ENCODE results near the gene HOOK2. TPM values are rescaled to one million over a fixed set of nuclear protein-coding genes. Genes with fewer than 3 reads are reported as not detected.
A peak's percentile ranks its signal among the peaks of the same experiment; 100 is the strongest.

HOOK2 gene
- total and polyA plus RNA-seq, 2 of the 13 experiments (the other 11 are each of a cell fraction or from before 2014, with no cell fraction given), result 9.2 to 12.9 TPM

- TF ChIP-seq SRSF9 (IDR thresholded peaks at IDR 0.05; ENCODE audit: borderline replicate concordance, insufficient read depth, low read depth, low read length, poor library complexity, severe bottlenecking) (no peak), CHD4 (IDR thresholded peaks at IDR 0.05; ENCODE audit: borderline replicate concordance, low read length) (no peak), SOX5 (CRISPR knock-in tag; IDR thresholded peaks at IDR 0.05; ENCODE audit: borderline replicate concordance) (peak; percentile 38; the same call in 1 of the 2 replicates), MED13 (CRISPR knock-in tag; IDR thresholded peaks at IDR 0.05) (no peak), JARID2 (CRISPR knock-in tag; IDR thresholded peaks at IDR 0.05; ENCODE audit: insufficient replicate concordance) (no peak), PAXIP1 (CRISPR knock-in tag; conservative IDR thresholded peaks at IDR 0.05) (peak; percentile 36; the same call in 1 of the 2 replicates), ZBTB14 (CRISPR knock-in tag; IDR thresholded peaks at IDR 0.05) (no peak), SKIL (CRISPR knock-in tag; IDR thresholded peaks at IDR 0.05; ENCODE audit: borderline replicate concordance) (no peak; the same call in 1 of the 2 replicates), CBX5 (CRISPR knock-in tag; IDR thresholded peaks at IDR 0.05; ENCODE audit: borderline replicate concordance) (no peak), GLMP (CRISPR knock-in tag; IDR thresholded peaks at IDR 0.05; ENCODE audit: borderline replicate concordance) (no peak), SRY (CRISPR knock-in tag; IDR thresholded peaks at IDR 0.05) (no peak), NFE2L1 (CRISPR knock-in tag; IDR thresholded peaks at IDR 0.05; ENCODE audit: borderline replicate concordance) (no peak), CBX1 (IDR thresholded peaks at IDR 0.05; ENCODE audit: low read depth) (no peak)
- TF ChIP-seq, protein P1, sequence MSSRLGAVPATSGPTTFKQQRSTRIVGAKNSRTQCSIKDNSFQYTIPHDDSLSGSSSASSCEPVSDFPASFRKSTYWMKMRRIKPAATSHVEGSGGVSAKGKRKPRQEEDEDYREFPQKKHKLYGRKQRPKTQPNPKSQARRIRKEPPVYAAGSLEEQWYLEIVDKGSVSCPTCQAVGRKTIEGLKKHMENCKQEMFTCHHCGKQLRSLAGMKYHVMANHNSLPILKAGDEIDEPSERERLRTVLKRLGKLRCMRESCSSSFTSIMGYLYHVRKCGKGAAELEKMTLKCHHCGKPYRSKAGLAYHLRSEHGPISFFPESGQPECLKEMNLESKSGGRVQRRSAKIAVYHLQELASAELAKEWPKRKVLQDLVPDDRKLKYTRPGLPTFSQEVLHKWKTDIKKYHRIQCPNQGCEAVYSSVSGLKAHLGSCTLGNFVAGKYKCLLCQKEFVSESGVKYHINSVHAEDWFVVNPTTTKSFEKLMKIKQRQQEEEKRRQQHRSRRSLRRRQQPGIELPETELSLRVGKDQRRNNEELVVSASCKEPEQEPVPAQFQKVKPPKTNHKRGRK (CRISPR knock-in tag; IDR thresholded peaks at IDR 0.05), result no peak
- TF ChIP-seq, protein P2, sequence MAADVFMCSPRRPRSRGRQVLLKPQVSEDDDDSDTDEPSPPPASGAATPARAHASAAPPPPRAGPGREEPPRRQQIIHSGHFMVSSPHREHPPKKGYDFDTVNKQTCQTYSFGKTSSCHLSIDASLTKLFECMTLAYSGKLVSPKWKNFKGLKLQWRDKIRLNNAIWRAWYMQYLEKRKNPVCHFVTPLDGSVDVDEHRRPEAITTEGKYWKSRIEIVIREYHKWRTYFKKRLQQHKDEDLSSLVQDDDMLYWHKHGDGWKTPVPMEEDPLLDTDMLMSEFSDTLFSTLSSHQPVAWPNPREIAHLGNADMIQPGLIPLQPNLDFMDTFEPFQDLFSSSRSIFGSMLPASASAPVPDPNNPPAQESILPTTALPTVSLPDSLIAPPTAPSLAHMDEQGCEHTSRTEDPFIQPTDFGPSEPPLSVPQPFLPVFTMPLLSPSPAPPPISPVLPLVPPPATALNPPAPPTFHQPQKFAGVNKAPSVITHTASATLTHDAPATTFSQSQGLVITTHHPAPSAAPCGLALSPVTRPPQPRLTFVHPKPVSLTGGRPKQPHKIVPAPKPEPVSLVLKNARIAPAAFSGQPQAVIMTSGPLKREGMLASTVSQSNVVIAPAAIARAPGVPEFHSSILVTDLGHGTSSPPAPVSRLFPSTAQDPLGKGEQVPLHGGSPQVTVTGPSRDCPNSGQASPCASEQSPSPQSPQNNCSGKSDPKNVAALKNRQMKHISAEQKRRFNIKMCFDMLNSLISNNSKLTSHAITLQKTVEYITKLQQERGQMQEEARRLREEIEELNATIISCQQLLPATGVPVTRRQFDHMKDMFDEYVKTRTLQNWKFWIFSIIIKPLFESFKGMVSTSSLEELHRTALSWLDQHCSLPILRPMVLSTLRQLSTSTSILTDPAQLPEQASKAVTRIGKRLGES (CRISPR knock-in tag; IDR thresholded peaks at IDR 0.05; ENCODE audit: borderline replicate concordance), result no peak
Observed at GRCh38 chr19:12789904-12790619, 14.7 kb upstream of the HOOK2 start (continued).

Measured in HepG2 (cell line).